ENCODE measurements around the gene HMHB1. TPM values are rescaled to one million over a fixed set of nuclear protein-coding genes. Genes with fewer than 3 reads are reported as not detected.

The HMHB1 gene
- total RNA-seq, 1 experiment from 2014 or later: not detected

GRCh38 chr5:143865426-143866025, 53.6 kb downstream of the HMHB1 start:
- Histone ChIP-seq H3K18ac (ENCODE audit: insufficient read length, low read depth, low read length) (no peak overlapping the region), H2BK15ac (ENCODE audit: low read depth, low read length) (no peak overlapping the region), H3K79me2 (ENCODE audit: insufficient read depth, low read length) (no peaks in the 10 kb centered on the region), H3T11ph (ENCODE audit: low read length) (no peak overlapping the region), H4K20me1 (ENCODE audit: control insufficient read depth, insufficient read depth, insufficient read length) (no peaks in the 10 kb centered on the region), H2AK5ac (ENCODE audit: insufficient read length, low read length) (no peak overlapping the region), H3K23me2 (ENCODE audit: insufficient read length, low read depth, low read length, poor library complexity, severe bottlenecking) (no peaks in the 10 kb centered on the region), H2BK20ac (ENCODE audit: low read depth, low read length, poor library complexity, severe bottlenecking) (no peak overlapping the region), H3K56ac (ENCODE audit: insufficient read length, low read depth, low read length) (no peak overlapping the region), H3K4me1 (ENCODE audit: insufficient read depth, low read length) (no peaks in the 10 kb centered on the region), H2BK5ac (ENCODE audit: insufficient read length, low read length) (no peak overlapping the region), H4K91ac (ENCODE audit: insufficient read length, low read depth, low read length) (no peak overlapping the region), H3K9ac (ENCODE audit: extremely low read depth, insufficient read length, low read length) (no peak overlapping the region), H3K4ac (ENCODE audit: low read depth, low read length) (no peak overlapping the region), H2AFZ (ENCODE audit: low read length) (no peak overlapping the region), H3K4me2 (ENCODE audit: insufficient read depth, insufficient read length, low read length) (no peak overlapping the region), H3K27ac (ENCODE audit: insufficient read length, low read depth, low read length) (no peak overlapping the region), H3K14ac (ENCODE audit: insufficient read depth, low read length) (no peak overlapping the region), H3K79me1 (ENCODE audit: insufficient read depth, low read depth, low read length, poor library complexity, severe bottlenecking) (no peaks in the 10 kb centered on the region), H2BK12ac (ENCODE audit: insufficient read length, low read depth, low read length) (no peak overlapping the region), H3K9me3 (ENCODE audit: control insufficient read depth, low read depth, low read length) (no peaks in the 10 kb centered on the region), H2BK120ac (ENCODE audit: low read depth, low read length, poor library complexity, severe bottlenecking) (no peak overlapping the region), H3K23ac (ENCODE audit: insufficient read length, low read depth, low read length) (no peak overlapping the region), H3K27me3 (ENCODE audit: insufficient read depth, low read length) (no peaks in the 10 kb centered on the region), H4K5ac (ENCODE audit: insufficient read length, low read depth, low read length) (no peak overlapping the region), H4K8ac (replicated peaks; ENCODE audit: insufficient read length, low read depth, low read length) (no peak overlapping the region)
- H3K27ac Mint-ChIP-seq: no peak overlapping the region
- WGBS (ENCODE audit: extremely low coverage, insufficient read length, low lambda C conversion rate): no CpG with 5 or more reads among the region's 8 CpGs
- H3K4me3 Mint-ChIP-seq: no peak overlapping the region
- H3K27me3 Mint-ChIP-seq (ENCODE audit: low read depth): no peaks in the 10 kb centered on the region
- H3K9me3 Mint-ChIP-seq: no peaks in the 10 kb centered on the region
- TF ChIP-seq CTCF (conservative IDR thresholded peaks at IDR 0.05): no peak
- no peaks in the 10 kb centered on the region for H3K36me3 Mint-ChIP-seq (ENCODE audit: insufficient read depth in 1 of 3, low read depth in 3 of 3)
- DNase-seq: no peak
- H3K4me1 Mint-ChIP-seq: peaks cover 0 to 5% of the 10 kb centered on the region in 2 experiments; a peak in 2 of 4 replicates

Data from H9 (cell line).